ENCODE measurements around the gene LPAR2.

LPAR2 gene

GRCh38 chr19:19630062-19630414, 2.0 kb upstream of the LPAR2 start:
- Histone ChIP-seq H3K4me1 (ENCODE audit: control insufficient read depth, insufficient read depth, low read length) (peaks cover 7% of the 10 kb centered on the region), H3K9ac (ENCODE audit: low read length in 2 of 2) (no peak overlapping the region), H3K36me3 (ENCODE audit: control insufficient read depth in 2 of 2, insufficient read depth in 2 of 2, low read length in 2 of 2) (peaks cover 0 to 2% of the 10 kb centered on the region in 2 donors), H3K27me3 (ENCODE audit: control insufficient read depth in 1 of 2, insufficient read depth in 2 of 2, low read length in 2 of 2) (peaks cover 9 to 21% of the 10 kb centered on the region in 2 donors), H3K27ac (ENCODE audit: low read length) (no peak overlapping the region), H3K4me3 (ENCODE audit: low read length in 2 of 2) (no peak overlapping the region), H3K9me3 (ENCODE audit: control insufficient read depth in 2 of 2, low read length in 2 of 2) (no peaks in the 10 kb centered on the region)

DNA sequence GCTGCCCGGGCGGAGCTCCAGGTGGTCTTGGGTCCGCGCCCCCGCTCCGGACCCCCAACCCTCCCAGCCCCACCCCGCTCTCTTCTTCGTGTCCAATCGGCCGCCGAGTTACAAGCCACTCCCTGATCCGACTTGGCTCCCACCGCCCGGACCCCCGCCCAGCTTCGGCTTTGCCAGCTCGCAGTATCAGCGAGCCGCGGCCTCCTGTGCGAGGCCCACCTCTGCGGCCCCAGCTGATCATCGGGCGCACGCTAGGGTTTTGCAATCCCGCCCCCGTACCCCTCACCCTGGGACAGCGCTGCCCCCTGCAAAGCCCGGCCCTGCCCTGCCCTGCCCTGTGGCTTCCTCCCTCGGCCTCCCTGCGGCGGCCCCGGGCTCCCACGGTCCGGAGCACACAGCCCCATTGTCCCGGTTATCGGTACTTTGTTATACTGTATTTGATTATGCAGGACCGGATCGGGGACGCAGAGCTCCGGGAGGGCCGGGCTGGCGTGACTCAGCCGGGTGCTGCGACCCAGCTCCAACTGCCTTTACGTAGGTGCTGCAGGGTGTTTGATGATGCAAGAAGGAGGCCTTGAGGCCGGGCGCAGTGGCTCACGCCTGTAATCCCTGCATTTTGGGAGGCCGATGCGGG, 598 bp upstream of the LPAR2 start:
- peaks cover 9 to 21% of the 10 kb centered on the region in 2 donors for H3K27me3 ChIP-seq (ENCODE audit: control insufficient read depth in 1 of 2, insufficient read depth in 2 of 2, low read length in 2 of 2)
- no peaks in the 10 kb centered on the region for H3K36me3 ChIP-seq (ENCODE audit: control insufficient read depth in 2 of 2, insufficient read depth in 2 of 2, low read length in 2 of 2)
- peaks cover 7% of the 10 kb centered on the region for H3K4me1 ChIP-seq (ENCODE audit: control insufficient read depth, insufficient read depth, low read length)
- no peak overlapping the region for H3K9ac ChIP-seq (ENCODE audit: low read length in 2 of 2)
- no peak overlapping the region for H3K27ac ChIP-seq (ENCODE audit: low read length)
- no peak overlapping the region for H3K4me3 ChIP-seq (ENCODE audit: low read length in 2 of 2)
- no peaks in the 10 kb centered on the region for H3K9me3 ChIP-seq (ENCODE audit: control insufficient read depth in 2 of 2, low read length in 2 of 2)

GRCh38 chr19:19626516-19627472, 1.2 kb downstream of the LPAR2 start:
- no peak overlapping the region for H3K4me3 ChIP-seq (ENCODE audit: low read length in 2 of 2)
- H3K36me3 ChIP-seq (ENCODE audit: control insufficient read depth in 2 of 2, insufficient read depth in 2 of 2, low read length in 2 of 2) = no peaks in the 10 kb centered on the region
- H3K9me3 ChIP-seq (ENCODE audit: control insufficient read depth in 2 of 2, low read length in 2 of 2) = no peaks in the 10 kb centered on the region
- no peak overlapping the region for H3K27ac ChIP-seq (ENCODE audit: low read length)
- H3K9ac ChIP-seq (ENCODE audit: low read length in 2 of 2) = no peak overlapping the region
- H3K27me3 ChIP-seq (ENCODE audit: control insufficient read depth in 1 of 2, insufficient read depth in 2 of 2, low read length in 2 of 2) = peaks cover 9 to 21% of the 10 kb centered on the region in 2 donors
- peaks cover 7% of the 10 kb centered on the region for H3K4me1 ChIP-seq (ENCODE audit: control insufficient read depth, insufficient read depth, low read length)

DNA sequence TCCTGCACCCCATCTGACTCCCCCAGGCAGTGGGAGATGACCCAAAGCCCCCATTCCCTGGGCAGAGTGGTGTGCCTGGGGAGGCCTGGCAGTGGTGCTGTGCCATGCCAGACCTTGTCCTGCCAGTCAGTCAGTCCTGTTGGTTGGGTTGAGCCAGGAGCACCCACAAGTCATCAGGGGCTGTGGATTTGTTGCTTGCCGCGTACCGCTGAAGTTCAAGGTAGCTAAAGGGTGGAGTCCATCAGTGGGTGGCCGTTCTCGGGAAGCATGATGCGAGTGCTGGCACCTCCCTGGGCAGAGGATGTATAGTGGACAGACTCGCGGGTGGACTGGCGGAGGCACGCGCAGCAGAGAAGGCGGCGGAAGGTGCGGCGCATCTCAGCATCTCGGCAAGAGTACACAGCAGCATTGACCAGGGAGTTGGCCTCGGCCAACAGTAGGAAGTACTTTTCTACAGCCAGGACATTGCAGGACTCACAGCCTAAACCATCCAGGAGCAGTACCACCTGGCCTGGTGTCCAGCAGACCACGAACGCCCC, 3.9 kb downstream of the LPAR2 start:
- H3K27me3 ChIP-seq (ENCODE audit: control insufficient read depth in 1 of 2, insufficient read depth in 2 of 2, low read length in 2 of 2) = peaks cover 11 to 24% of the 10 kb centered on the region in 2 donors
- H3K4me1 ChIP-seq (ENCODE audit: control insufficient read depth, insufficient read depth, low read length) = peaks cover 7% of the 10 kb centered on the region
- H3K27ac ChIP-seq (ENCODE audit: low read length) = no peak overlapping the region
- no peak overlapping the region for H3K9ac ChIP-seq (ENCODE audit: low read length in 2 of 2)
- H3K4me3 ChIP-seq (ENCODE audit: low read length in 2 of 2) = no peak overlapping the region
- H3K36me3 ChIP-seq (ENCODE audit: control insufficient read depth in 2 of 2, insufficient read depth in 2 of 2, low read length in 2 of 2) = no peaks in the 10 kb centered on the region
- no peaks in the 10 kb centered on the region for H3K9me3 ChIP-seq (ENCODE audit: control insufficient read depth in 2 of 2, low read length in 2 of 2)

DNA sequence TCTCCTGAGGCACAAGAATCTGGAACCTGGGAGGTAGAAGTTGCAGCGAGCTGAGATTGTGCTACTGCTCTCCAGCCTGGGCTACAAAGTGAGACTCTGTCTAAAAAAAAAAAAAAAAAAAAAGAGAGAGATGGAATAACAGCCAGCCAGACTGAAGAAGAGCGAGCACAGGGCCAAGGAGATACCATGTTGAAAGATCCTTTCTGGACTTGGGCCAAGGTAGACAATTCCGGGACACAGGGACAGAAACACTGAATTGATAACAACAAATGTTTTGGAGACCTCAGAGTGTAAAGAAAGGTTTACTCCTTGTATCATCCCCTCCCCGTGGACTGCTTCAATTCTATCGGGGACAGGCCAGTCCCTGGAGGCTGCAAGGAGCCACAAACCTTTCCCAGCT, 4.6 kb downstream of the LPAR2 start:
- peaks cover 10 to 24% of the 10 kb centered on the region in 2 donors for H3K27me3 ChIP-seq (ENCODE audit: control insufficient read depth in 1 of 2, insufficient read depth in 2 of 2, low read length in 2 of 2)
- peaks cover 6% of the 10 kb centered on the region for H3K4me1 ChIP-seq (ENCODE audit: control insufficient read depth, insufficient read depth, low read length)
- H3K27ac ChIP-seq (ENCODE audit: low read length) = no peak overlapping the region
- no peak overlapping the region for H3K9ac ChIP-seq (ENCODE audit: low read length in 2 of 2)
- no peaks in the 10 kb centered on the region for H3K9me3 ChIP-seq (ENCODE audit: control insufficient read depth in 2 of 2, low read length in 2 of 2)
- H3K36me3 ChIP-seq (ENCODE audit: control insufficient read depth in 2 of 2, insufficient read depth in 2 of 2, low read length in 2 of 2) = no peaks in the 10 kb centered on the region
- no peak overlapping the region for H3K4me3 ChIP-seq (ENCODE audit: low read length in 2 of 2)

GRCh38 chr19:19619849-19620210, 8.2 kb downstream of the LPAR2 start:
- Histone ChIP-seq H3K4me3 (ENCODE audit: low read length in 2 of 2) (no peak overlapping the region), H3K27ac (ENCODE audit: low read length) (no peak overlapping the region), H3K9me3 (ENCODE audit: control insufficient read depth in 2 of 2, low read length in 2 of 2) (no peaks in the 10 kb centered on the region), H3K4me1 (ENCODE audit: control insufficient read depth, insufficient read depth, low read length) (peaks cover 4% of the 10 kb centered on the region), H3K27me3 (ENCODE audit: control insufficient read depth in 1 of 2, insufficient read depth in 2 of 2, low read length in 2 of 2) (peaks cover 18 to 24% of the 10 kb centered on the region in 2 donors), H3K9ac (ENCODE audit: low read length in 2 of 2) (no peak overlapping the region), H3K36me3 (ENCODE audit: control insufficient read depth in 2 of 2, insufficient read depth in 2 of 2, low read length in 2 of 2) (no peaks in the 10 kb centered on the region)

DNA sequence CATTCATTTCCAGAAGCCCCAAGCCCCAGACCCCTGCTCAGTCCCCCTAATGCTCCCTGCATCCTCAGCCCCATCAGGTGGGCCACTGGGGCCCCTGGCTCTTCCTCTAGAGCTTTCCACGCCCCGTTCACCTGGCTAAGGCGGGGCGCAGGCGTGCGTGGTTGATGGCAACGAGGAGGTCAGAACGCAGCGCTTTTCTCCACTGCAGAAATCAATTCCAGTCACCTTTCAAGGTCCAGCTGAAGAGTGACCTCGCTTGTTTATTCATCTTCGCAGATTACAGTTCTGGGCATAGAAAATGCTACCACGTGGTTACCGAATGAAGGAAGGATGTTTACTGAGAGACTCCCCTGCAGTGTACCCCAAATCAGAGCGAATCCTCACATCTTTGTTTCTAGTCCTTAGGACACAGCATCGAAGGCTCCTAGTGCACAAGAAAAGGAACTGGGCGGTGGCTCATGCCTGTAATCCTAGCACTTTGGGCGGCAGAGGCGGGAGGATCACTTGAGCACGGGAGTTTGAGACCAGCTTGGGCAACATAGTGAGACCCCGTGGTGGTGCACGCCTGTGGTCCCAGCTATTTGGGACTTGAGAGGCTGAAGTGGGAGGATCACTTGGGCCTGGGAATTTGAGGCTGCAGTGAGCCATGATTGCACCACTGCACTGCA, 8.7 kb downstream of the LPAR2 start:
- Histone ChIP-seq H3K4me3 (ENCODE audit: low read length in 2 of 2) (no peak overlapping the region), H3K9ac (ENCODE audit: low read length in 2 of 2) (no peak overlapping the region), H3K9me3 (ENCODE audit: control insufficient read depth in 2 of 2, low read length in 2 of 2) (no peaks in the 10 kb centered on the region), H3K4me1 (ENCODE audit: control insufficient read depth, insufficient read depth, low read length) (peaks cover 4% of the 10 kb centered on the region), H3K27me3 (ENCODE audit: control insufficient read depth in 1 of 2, insufficient read depth in 2 of 2, low read length in 2 of 2) (peaks cover 18 to 24% of the 10 kb centered on the region in 2 donors), H3K36me3 (ENCODE audit: control insufficient read depth in 2 of 2, insufficient read depth in 2 of 2, low read length in 2 of 2) (no peaks in the 10 kb centered on the region), H3K27ac (ENCODE audit: low read length) (no peak overlapping the region)

DNA sequence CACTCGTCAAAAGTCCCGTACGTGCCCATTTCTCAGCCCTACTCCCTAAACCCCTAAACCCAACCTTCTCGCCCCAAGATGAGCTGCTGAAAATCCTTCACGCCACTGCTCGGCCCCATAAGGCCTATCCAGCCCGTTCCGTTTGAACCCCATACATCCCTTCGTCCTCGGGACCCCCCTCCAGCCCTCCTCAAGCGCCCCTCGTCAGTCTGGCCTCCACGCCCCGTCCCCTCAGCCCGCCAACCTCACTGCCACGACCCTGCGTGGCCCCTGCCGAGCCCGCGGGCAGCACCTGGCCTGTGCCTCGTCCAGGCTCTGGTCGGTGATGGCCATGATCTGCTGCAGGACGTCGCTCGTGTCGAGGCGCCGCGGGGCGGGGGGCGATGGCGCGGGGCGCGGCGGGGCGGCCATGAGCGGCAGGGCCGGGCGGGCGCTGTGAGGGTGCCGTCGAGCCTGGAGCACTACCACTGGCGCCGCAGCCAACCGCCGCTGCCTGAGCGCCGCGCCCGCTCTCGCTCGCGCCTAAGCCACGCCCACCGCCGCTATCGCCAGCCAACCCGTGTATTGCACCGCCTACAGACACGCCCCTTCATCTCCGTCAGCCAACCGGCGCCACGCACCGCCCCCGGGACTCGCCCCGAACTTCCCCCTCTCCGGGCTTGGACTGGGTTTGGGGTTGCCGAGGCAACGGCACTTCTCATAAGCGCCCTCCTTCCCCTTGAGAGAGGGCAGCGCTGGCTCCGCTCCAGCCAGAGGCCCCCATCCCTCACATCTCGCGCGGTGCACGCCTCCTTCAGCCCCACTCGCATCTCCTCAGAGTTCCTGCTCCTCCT, 9.6 kb downstream of the LPAR2 start, which contains the start of gene PBX4:
Gene PBX4 (minus strand): TSS at position 469 of the 833 bp plus-strand sequence. CDS start 58 bp downstream, at position 411.
- Histone ChIP-seq H3K27me3 (ENCODE audit: control insufficient read depth in 1 of 2, insufficient read depth in 2 of 2, low read length in 2 of 2) (peaks cover 20 to 24% of the 10 kb centered on the region in 2 donors), H3K36me3 (ENCODE audit: control insufficient read depth in 2 of 2, insufficient read depth in 2 of 2, low read length in 2 of 2) (no peaks in the 10 kb centered on the region), H3K9ac (ENCODE audit: low read length in 2 of 2) (no peak within 1 kb of the TSS), H3K4me3 (ENCODE audit: low read length in 2 of 2) (peak within 1 kb of the TSS in 1 of 2 donors; percentile 57), H3K4me1 (ENCODE audit: control insufficient read depth, insufficient read depth, low read length) (peaks cover 4% of the 10 kb centered on the region), H3K27ac (ENCODE audit: low read length) (no peak within 1 kb of the TSS), H3K9me3 (ENCODE audit: control insufficient read depth in 2 of 2, low read length in 2 of 2) (no peaks in the 10 kb centered on the region)

DNA sequence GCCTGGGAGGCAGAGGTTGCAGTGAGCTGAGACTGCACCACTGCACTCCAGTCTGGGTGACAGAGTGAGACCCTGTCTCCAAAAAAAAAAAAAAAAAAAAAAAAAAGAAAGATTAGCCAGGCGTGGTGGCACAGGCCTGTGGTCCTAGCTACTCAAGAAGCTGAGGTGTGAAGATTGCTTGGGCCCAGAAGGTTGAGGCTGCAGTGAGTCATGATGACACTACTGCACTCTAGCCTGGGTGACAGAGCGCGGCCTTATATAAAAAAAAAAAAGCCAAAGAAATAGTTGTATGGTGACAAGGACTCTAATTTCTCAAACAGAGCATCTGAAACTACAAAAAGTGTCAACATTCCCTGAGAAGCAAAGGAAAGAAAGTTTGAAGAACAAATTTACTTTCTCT, 12.9 kb downstream of the LPAR2 start:
- Histone ChIP-seq H3K9ac (ENCODE audit: low read length in 2 of 2) (no peak overlapping the region), H3K4me1 (ENCODE audit: control insufficient read depth, insufficient read depth, low read length) (peaks cover 4% of the 10 kb centered on the region), H3K27me3 (ENCODE audit: control insufficient read depth in 1 of 2, insufficient read depth in 2 of 2, low read length in 2 of 2) (peaks cover 20 to 24% of the 10 kb centered on the region in 2 donors), H3K36me3 (ENCODE audit: control insufficient read depth in 2 of 2, insufficient read depth in 2 of 2, low read length in 2 of 2) (no peaks in the 10 kb centered on the region), H3K9me3 (ENCODE audit: control insufficient read depth in 2 of 2, low read length in 2 of 2) (no peaks in the 10 kb centered on the region), H3K27ac (ENCODE audit: low read length) (no peak overlapping the region), H3K4me3 (ENCODE audit: low read length in 2 of 2) (no peak overlapping the region)

DNA sequence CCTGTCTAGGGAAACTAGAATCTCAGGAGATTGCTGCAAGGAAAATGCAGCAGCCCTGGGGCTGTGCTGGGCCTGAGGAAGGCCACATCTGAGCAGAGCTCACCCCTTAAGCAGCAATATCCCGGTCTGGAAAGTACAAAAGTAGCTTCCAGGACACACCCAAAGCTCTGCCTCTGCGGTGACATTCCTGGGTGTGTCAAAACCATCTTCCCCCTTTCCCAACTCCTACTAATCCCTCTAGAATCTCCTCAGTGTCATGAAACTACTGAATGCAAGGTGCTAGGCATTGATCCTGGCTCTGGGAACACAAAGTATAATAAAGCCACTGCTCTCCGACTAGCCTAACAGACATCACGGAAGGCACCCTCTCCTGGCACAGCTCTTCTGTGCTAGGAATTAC, 14.5 kb downstream of the LPAR2 start:
- H3K27me3 ChIP-seq (ENCODE audit: control insufficient read depth in 1 of 2, insufficient read depth in 2 of 2, low read length in 2 of 2) = peaks cover 17 to 20% of the 10 kb centered on the region in 2 donors
- H3K9me3 ChIP-seq (ENCODE audit: control insufficient read depth in 2 of 2, low read length in 2 of 2) = no peaks in the 10 kb centered on the region
- H3K9ac ChIP-seq (ENCODE audit: low read length in 2 of 2) = no peak overlapping the region
- H3K27ac ChIP-seq (ENCODE audit: low read length) = no peak overlapping the region
- H3K4me1 ChIP-seq (ENCODE audit: control insufficient read depth, insufficient read depth, low read length) = peaks cover 2% of the 10 kb centered on the region
- H3K4me3 ChIP-seq (ENCODE audit: low read length in 2 of 2) = no peak overlapping the region
- no peaks in the 10 kb centered on the region for H3K36me3 ChIP-seq (ENCODE audit: control insufficient read depth in 2 of 2, insufficient read depth in 2 of 2, low read length in 2 of 2)

All from stomach smooth muscle (tissue), 2 donors.